Activated T-cell treated with anti-CD3 and anti-CD28 coated beads for 24 hours (primary cell): ENCODE measurements around the gene TBC1D2.

Experiments
- DNase-seq: peaks from one replicate; pipeline ENCODE4 v3.0.0-alpha.2; 2020; ENCODE audit warnings: low read depth

TBC1D2 gene

GRCh38 chr9:98236901-98237487, 18.5 kb downstream of the TBC1D2 start:
- no peak for DNase-seq

GRCh38 chr9:98235126-98235525, 20.3 kb downstream of the TBC1D2 start:
- DNase-seq = no peak

GRCh38 chr9:98234245-98234825, 21.1 kb downstream of the TBC1D2 start:
- DNase-seq = no peak

- DNase-seq = no peak
These were observed 22.5 kb downstream of the TBC1D2 start for GRCh38 chr9:98232926-98233325.

GRCh38 chr9:98231770-98232478, 23.5 kb downstream of the TBC1D2 start:
- DNase-seq = no peak

- no peak for DNase-seq
These were observed 24.7 kb downstream of the TBC1D2 start for GRCh38 chr9:98230789-98231188.

GRCh38 chr9:98230304-98230703, 25.1 kb downstream of the TBC1D2 start:
- no peak for DNase-seq

GRCh38 chr9:98229620-98230019, 25.8 kb downstream of the TBC1D2 start:
- DNase-seq = no peak

GRCh38 chr9:98229090-98229395, 26.4 kb downstream of the TBC1D2 start:
- no peak for DNase-seq

- DNase-seq = no peak
These were observed 26.9 kb downstream of the TBC1D2 start for GRCh38 chr9:98228392-98229089.

GRCh38 chr9:98227883-98228282, 27.6 kb downstream of the TBC1D2 start:
- no peak for DNase-seq

- no peak for DNase-seq
These were observed 28.5 kb downstream of the TBC1D2 start for GRCh38 chr9:98226957-98227356.

- DNase-seq = no peak
These were observed 28.9 kb downstream of the TBC1D2 start for GRCh38 chr9:98226516-98226915.

GRCh38 chr9:98225015-98225442, 30.4 kb downstream of the TBC1D2 start:
- DNase-seq = no peak

GRCh38 chr9:98222885-98223691, 32.4 kb downstream of the TBC1D2 start:
- DNase-seq = no peak

- no peak for DNase-seq
These were observed 34.5 kb downstream of the TBC1D2 start for GRCh38 chr9:98220911-98221310.

- DNase-seq = no peak
These were observed 35.6 kb downstream of the TBC1D2 start for GRCh38 chr9:98219794-98220370.

GRCh38 chr9:98219364-98219716, 36.1 kb downstream of the TBC1D2 start:
- DNase-seq = no peak

GRCh38 chr9:98218562-98219363, 36.7 kb downstream of the TBC1D2 start:
- DNase-seq = no peak

GRCh38 chr9:98217255-98217654, 38.2 kb downstream of the TBC1D2 start:
- DNase-seq = no peak

GRCh38 chr9:98216391-98216790, 39.1 kb downstream of the TBC1D2 start:
- DNase-seq = no peak
